HG03521 (cell line): ENCODE data around the gene SDHAF1.

Source experiments
- ATAC-seq: cut with Tn5 transposase; IDR thresholded peaks from one replicate; pipeline ENCODE4 v1.9.1; 2021; ENCODE audit warnings: mild to moderate bottlenecking, moderate library complexity; ENCODE audit not compliant: unreplicated experiment

Gene SDHAF1

DNA sequence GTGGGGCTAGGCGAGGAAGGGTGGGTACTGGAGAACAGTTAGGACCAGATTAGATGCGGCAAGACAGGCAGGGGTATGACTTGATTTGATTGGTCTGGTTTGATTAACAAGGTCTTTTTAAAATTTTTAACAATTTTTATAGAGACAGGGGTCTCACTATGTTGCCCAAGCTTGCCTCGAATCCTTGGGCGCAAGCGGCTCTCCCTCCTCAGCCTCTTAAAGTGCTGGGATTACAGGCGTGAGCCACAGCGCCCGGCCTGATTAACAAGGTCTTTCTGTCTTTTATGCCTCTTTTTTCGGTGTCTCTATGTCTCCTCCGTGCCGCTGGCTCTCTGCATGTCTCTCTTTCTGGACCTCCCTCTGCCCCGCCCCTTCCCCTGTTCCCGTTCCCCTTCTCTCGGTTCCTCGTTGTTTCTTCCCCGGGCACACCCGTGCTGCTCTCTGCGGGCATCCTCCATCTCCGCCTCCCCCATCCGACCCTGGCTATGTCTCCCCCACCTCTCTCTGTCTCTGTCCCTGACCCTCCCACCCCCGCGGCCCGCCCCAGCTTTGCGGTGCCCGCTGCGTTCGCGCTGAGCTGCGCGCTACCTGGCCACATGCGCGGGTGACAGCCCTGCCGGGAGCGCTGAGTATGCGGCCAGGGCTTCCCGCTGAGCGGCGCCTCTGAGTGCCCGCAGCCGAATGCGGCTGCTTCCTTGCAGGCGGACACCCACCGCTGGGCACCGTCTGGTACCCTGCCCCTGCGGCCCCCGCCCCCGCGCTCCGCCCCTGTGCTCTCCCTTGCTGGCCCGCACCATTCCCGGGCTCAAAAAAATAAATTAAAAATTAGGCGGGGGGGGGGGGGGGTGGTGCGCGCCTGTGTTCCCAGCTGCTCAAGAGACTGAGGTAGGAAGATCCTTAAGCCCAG is 8.1 kb upstream of the SDHAF1 start:
- ATAC-seq, result no peak

DNA sequence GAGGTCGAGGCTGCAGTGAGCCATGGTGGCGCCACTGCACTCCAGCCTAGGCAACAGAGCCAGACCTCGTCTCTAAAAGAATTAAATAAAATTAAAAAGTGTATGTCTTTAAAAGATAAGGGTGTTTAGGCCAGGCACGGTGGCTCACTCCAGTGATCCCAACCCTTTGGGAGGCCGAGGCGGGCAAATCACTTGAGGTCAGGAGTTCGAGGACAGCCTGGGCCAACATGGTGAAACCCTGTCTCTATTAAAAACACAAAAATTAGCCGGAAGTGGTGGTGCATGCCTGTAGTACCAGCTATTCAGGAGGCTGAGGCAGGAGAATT is 7.5 kb upstream of the SDHAF1 start:
- ATAC-seq, result no peak

DNA sequence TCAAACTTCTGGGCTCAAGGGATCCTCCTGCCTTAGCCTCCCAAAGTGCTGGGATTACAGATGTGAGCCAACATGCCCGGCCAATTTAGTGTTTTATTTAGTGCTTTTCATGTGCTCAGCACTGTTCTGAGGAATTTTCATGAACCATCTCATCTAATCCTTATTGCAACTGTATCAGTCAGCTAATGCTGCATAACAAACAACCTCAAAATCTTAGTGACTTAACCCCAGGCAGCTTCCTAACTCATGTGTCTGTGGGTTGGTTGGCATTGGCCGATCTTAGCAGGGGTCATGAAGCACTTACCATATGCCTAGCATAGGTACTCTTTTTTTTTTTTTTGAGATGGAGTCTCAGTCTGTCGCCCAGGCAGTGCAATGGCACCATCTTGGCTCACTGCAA is 6.2 kb upstream of the SDHAF1 start:
- no peak for ATAC-seq

DNA sequence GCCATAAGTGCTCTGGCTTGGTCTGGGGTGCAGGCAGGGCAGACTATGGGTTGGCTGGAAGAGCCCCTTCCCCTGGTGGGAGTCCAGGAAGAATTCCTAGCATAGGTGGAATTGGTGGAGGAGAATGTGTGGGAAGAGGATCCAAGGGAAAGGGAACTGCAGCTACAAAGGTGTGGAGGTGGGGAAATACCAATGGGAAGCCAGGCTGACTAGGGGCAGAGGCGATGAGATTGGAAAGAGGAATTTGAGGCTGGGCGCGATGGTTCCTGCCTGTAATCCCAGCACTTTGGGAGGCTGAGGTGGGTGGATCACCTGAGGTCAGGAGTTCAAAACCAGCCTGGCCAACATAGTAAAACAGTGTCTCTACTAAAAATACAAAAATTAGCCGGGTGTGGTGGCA is 4.8 kb upstream of the SDHAF1 start:
- no peak for ATAC-seq

DNA sequence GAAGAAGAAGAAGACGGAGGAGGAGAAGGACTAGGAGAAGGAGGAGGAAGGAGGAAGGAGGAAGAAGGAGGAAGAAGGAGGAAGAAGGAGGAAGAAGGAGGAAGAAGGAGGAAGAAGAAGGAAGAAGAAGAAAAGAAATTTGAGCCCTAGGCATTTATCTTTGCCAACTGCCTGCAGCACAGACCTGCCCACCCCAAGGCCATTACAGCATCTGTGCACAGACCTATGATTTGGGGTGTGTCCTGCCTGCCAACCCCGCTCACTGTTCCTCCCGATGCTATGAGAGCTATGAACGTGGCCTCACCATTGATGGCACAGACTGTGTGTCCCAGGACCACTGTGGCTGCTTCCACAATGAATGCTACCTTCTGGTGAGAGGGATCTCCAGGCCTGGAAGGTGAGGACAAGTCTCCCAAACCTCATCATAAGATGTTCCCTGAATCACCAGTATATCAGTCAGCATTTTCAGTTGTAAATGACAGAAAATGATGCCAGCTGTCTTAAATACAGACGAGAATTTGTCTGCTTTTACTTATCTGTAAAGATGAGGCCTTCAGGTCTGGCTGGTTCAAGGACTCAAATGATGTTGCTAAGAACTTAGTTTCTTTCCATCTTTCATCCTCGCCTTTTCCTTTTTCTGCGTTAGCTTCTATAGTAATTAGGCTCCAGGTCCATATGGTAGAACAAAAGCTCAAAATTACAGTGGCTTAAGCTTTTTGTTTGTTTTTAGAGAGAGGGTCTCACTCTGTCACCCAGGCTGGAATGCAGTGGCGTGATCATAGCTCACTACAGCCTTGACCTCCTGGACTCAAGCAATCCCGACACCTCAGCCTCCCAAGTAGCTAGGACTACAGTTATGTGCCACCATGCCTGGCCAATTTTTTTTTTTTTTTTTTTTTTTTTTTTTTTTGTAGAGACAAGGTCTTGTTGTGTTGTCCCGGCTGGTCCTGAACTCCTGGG is 3.9 kb upstream of the SDHAF1 start:
- no peak for ATAC-seq

- ATAC-seq, result no peak
These were observed 3.1 kb upstream of the SDHAF1 start for GRCh38 chr19:35991731-35992450.

GRCh38 chr19:35992907-35993765 is 1.9 kb upstream of the SDHAF1 start:
- ATAC-seq, result no peak

DNA sequence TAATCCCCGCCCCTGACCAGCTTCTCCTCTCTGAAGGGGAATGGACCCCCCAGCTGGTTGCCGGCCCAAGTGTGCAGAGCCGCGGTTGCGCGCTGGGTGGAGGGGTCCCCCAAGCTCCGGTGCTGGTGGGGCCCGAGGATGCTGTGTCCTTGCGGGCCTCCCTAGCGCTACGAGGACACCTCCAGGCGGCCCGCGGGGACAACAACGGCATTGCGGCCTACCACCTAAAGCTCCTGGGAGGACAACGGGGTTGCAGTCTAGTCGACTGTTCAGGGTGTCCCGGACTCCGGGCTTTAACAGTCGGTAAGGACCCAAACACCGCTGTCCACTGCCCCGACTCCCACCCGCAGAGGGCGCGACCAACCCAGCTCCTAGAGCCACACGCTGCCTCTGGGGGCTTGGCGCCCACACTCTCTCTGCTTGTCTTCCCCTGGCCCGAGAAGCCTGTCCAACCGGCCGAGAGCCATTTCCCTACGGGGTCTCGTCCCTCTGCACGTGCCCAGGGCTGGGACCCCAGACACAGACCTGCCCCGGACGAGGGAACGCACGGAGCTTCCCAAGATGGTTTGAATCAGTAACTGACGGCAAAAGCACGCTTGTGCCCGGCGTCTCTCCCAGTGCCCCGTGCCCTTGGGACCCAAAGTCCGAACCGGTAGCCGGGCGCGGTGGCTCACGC is 927 bp upstream of the SDHAF1 start:
- no peak for ATAC-seq

DNA sequence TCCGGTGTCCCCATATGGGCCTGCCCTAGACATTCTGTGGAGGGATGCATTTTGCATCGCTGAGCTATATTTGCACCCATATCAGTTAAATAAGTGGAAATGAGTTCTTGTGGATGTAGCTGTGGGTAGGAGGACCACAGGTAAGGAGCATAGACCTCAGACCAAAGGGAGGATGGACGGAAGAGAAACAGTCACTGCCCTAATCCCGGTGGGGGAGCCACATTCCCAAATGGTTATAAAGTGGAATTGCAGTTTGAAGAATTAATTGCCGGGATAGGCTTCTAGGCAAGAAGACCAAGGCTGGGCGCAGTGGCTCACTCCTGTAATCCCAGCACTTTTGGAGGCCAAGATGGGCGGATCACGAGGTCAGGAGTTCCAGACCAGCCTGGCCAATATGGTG is 1.8 kb downstream of the SDHAF1 start:
- ATAC-seq, result no peak

- no peak for ATAC-seq
These were observed 6.6 kb downstream of the SDHAF1 start for GRCh38 chr19:36001605-36002004.

DNA sequence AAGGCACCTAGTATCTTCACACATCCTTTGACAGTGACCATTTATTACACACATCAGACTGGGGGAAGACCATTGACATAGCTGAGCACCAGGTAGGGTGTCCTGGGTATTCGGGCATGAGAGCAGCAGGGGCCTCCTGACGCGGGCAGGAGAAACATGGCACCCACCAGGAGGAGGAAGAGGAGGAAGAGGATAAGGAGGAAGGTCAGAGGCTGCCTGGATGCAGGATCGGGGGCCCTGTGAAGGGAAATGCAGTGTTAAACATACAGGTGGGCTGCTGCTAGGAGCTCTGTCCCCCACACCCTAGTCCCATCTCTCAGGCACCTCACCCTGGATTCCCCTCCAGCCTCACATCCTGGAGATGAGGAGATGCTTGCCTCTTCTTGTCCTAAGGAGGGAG is 8.3 kb downstream of the SDHAF1 start:
- ATAC-seq, result no peak

DNA sequence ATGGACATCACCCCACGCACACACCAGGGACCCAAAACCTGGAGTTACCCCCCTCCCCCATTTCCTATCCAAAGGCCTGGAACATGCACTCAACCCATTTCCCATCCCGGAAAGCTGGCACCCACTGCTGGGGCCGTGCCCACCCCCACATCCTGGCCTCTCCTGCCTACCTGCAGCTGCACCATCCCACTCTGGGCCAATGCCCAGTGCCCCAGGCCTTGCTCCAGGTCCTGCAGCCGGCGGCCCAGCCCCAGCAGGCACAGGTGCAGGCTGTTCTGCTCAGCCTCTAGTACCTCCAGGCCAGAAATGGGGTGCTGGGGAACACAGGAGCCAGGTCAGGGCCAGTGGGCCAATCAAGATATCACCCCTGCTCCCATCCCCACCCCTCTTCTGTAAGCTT is 12.0 kb downstream of the SDHAF1 start:
- ATAC-seq, result no peak

DNA sequence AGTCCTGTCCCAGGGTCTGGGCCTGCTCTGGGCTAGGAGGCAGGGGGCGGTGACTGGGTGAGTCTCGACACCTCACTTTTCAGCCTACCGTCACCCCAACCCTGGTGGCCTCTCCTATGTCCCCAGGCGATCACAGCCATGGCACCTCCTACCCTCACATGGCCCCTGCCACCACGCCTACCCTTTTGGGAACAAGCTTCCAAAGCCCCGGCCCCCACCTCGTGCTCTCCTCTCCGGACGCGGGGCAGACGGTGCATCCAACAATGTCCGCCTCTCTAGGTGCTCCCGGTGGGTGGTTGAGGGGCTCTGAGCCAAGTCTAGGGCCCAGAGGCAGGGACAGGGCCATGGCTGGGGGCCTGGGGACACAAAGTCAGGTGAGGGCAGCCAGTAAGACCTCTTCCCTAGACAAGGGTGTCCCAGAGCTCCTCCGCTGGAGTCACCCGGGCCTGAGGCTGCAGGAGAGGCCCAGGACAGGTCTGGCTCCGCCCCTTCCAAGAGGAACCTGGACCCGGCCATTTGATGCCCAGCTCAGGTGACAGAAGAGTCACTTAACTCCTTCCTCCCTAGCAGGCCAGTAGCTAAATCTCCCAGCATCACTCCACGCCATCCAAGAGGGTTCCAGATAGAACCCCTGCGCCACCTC is 13.5 kb downstream of the SDHAF1 start, which contains the start of gene SYNE4:
Gene SYNE4, minus strand, starts transcription at position 478 of the 643 bp plus-strand sequence. Its CDS starts 132 bp downstream, at position 346.
- no peak for ATAC-seq

- no peak for ATAC-seq
These were observed 14.2 kb downstream of the SDHAF1 start for GRCh38 chr19:36009220-36009619.

DNA sequence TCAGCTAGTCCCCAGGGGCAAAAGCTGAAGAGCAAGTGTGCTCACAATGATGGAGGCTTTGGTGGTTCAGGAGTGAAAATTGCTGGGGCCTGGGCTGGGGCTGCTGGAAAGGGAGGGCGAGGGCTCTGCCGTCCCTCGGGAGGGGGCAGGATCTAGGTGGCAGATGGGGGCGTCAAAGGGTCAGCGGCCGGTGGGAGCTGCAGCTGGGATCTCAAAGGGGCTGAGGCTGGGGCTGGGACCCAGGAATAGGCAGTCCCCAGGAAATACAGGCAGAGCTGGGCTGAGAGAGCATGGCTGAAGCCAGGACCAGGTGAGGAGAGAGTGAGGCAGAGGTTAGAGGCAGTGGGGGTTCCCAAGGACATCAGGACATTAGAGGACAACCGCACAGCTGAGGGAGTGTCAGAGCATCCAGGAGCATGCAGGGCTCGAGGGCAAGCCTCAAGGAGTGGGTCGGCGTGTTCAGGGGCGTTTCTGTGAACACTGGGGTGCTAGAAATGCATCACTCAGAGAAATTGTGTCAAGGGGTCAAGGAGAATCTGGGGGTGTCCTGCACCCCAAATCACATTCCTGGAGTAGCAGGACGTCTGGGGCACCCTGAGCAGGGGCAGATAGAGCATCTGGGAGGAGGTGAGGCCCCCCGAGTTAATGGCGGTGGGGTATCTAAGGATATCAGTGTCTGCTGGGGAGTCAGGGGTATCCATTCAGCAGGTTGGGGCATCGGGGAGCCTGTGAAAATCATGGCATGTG is 14.8 kb downstream of the SDHAF1 start:
- no peak for ATAC-seq

DNA sequence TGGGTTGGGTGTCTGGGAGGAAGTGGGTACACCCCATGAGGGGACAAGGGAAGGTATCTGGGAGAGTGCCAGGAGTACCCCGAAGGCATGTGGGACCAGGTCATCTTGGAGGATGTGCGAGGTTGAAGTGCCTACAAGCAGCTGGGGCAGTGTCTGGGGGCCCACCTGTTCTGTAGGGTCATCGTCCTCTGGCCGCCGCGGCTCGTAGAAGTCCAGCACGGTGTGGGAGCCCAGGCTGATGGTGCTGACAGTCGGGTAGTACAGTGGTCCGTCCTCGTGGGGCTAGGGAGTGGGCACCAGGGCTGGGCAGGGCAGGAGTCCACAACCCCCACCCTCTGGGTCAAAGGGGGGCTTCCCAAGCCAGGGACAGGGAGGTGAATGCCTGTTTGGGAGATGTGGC is 15.4 kb downstream of the SDHAF1 start:
- ATAC-seq, result no peak

- ATAC-seq, result no peak
These were observed 18.5 kb downstream of the SDHAF1 start for GRCh38 chr19:36013280-36014011.
